ENCODE data around the gene GRK6. TPM values are rescaled to one million over a fixed set of nuclear protein-coding genes. Genes with fewer than 3 reads are reported as not detected.
A peak's percentile ranks its signal among the peaks of the same experiment; 100 is the strongest.
"Not testable (repeated sequence)": the region's sequence is repeated elsewhere in the genome, so short reads cannot be mapped to it uniquely, and the experiment has no call there.

Gene GRK6
- total RNA-seq, 1 donor from 2014 or later = 30.8 TPM

- no peak for DNase-seq (ENCODE audit: low spot score)
Observed at GRCh38 chr5:177397875-177398390, 28.5 kb upstream of the GRK6 start.

GRCh38 chr5:177399997-177400868, 26.2 kb upstream of the GRK6 start, which contains the start of gene PFN3:
TSS of gene PFN3 (minus strand) at chr5:177400661. CDS start at chr5:177400576, 85 bp downstream.
- no peak for DNase-seq (ENCODE audit: low spot score)

GRCh38 chr5:177402271-177403043, 24.0 kb upstream of the GRK6 start:
- peak; percentile 76 for DNase-seq (ENCODE audit: low spot score)

DNA sequence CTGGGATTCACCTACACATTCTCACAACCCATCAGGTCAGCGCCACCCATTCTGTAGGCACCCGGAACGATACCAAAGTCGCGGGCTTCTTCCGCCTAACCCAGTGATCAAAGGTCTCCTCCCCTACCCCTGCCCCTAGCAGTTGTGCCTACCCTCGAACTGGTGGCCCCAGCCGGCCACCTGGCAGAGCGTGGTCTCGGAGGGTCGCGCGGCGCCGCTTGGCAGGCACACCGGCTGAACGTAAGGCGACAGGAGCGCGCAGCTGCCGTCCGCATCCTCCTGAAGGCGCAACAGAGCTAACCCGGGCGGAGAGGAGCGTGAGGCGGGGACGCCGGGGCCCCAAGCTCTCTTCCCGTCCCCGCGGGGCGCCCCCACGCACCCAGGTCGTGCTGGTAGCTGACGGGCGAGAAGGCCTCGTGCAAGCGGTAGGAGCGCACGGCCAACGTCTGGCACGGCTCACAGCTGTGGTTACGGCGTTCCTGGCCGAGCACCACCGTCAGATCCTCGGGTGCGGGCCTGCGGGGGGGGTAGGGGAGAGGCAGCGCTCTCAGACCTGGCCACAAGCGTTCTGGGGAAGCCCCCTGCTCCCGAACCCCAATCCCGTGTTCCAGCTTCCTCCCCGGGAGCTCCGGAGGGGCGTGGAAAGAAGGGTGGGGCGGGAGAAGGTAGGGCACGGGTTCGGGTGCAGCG, 23.2 kb upstream of the GRK6 start:
- DNase-seq (ENCODE audit: low spot score) = no peak

DNA sequence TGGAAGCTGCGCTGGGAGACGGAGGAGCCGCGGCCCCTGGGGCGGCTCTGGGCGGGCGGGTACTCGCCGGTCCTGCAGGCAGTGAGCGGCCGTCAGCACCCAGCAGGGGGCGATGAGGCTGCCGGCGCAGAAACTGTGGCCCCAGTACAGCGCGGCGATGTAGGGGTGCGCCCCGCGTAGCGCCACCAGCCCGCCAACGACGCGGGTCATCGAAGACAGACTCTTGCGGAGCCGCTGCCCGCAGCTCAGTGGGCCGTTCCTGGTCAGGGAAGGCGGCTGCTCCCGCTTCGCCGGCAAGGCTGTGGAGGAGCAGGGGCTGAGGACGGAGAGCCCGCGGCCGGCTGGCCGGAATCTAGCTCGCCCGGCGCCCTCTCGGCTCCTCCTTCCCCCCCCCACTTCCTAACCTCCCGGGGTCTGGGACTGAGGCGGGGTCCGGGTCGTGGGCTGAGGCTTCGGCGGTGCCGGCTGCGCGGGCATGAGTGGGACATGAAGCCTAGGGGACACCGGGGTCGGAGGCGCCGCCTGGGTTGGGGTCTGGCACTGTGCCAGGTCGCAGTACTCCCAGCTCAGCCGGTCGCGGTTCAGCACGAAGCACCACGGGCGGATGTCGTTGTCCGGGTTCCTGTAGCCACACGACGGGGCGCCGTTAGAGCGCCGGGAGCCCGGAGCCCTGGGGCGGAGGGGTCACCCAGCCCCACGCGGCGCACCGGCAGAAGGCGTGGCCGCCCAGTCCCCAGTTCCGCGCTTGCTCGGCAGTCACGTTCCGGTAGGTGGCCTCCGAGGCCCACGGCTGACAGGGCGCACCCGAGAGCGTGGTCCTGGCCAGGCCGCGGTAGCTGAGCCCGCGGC, 22.5 kb upstream of the GRK6 start:
- peak; percentile 90 for DNase-seq (ENCODE audit: low spot score)

GRCh38 chr5:177404641-177405179, 21.8 kb upstream of the GRK6 start:
- no peak for DNase-seq (ENCODE audit: low spot score)

DNA sequence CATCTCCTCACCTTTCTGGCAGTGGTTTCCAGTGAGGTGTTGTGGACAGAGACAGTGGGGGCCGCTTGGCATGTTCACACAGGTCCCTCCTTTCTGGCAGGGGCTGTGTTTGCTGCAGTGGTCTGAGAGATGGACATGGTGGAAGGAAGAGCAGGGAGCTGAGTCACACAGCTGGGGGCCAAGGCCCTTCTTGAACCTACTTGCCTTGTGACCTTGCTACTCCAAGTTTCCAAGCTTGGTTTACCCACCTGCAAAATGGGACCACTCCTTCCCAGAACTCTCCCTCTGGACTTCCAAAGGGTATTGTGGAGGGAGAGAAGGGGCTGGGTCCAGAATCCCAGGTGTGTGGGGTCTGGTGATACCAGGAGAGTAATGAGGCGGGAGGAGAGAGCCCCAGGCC, 21.2 kb upstream of the GRK6 start:
- DNase-seq (ENCODE audit: low spot score) = no peak

- DNase-seq (ENCODE audit: low spot score) = no peak
Observed at GRCh38 chr5:177405805-177406204, 20.7 kb upstream of the GRK6 start.

- DNase-seq (ENCODE audit: low spot score) = no peak
Observed at GRCh38 chr5:177409043-177409801, 17.3 kb upstream of the GRK6 start, which contains the start of gene F12. TSS of gene F12 (minus strand) at chr5:177409564. CDS start at chr5:177409527, 37 bp downstream.

- no peak for DNase-seq (ENCODE audit: low spot score)
Observed at GRCh38 chr5:177410575-177410974, 15.9 kb upstream of the GRK6 start.

DNA sequence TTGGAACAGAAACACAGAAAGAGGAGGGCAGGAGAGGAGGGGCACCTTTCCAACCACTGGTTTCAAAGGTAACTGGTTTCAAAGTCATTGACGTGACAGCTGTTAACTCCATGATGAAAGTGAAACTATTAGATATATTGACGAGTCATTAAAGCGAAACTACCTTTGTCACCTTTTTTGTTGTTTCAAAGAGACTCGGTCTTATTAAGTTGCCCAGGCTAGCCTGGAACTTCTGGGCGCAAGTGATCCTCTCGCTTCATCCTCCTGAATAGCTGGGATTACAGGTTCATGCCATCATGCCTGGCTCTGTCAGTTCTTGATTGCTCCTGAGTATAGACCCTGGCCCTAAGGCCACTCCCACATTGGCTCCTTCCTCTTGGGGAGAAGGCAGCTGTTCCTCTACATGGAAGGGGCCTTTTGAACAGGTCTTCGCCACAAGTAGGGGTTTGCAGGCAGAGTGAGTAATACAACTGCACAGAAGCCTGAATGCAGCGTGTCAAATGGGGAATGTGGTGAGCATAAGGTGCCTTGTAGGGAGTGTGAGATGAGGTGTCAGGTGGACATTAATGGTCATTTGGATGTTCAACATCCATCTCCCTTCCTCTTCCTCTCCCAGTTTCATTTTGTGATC, 13.8 kb upstream of the GRK6 start:
- no peak for DNase-seq (ENCODE audit: low spot score)

GRCh38 chr5:177414481-177414880, 12.0 kb upstream of the GRK6 start:
- DNase-seq (ENCODE audit: low spot score) = no peak

GRCh38 chr5:177417081-177417480, 9.4 kb upstream of the GRK6 start:
- not testable (repeated sequence) for DNase-seq (ENCODE audit: low spot score)

GRCh38 chr5:177419046-177419445, 7.4 kb upstream of the GRK6 start:
- DNase-seq (ENCODE audit: low spot score) = no peak

GRCh38 chr5:177420472-177420871, 6.0 kb upstream of the GRK6 start:
- DNase-seq (ENCODE audit: low spot score) = not testable (repeated sequence)

GRCh38 chr5:177421062-177421798, 5.2 kb upstream of the GRK6 start:
- no peak for DNase-seq (ENCODE audit: low spot score)

DNA sequence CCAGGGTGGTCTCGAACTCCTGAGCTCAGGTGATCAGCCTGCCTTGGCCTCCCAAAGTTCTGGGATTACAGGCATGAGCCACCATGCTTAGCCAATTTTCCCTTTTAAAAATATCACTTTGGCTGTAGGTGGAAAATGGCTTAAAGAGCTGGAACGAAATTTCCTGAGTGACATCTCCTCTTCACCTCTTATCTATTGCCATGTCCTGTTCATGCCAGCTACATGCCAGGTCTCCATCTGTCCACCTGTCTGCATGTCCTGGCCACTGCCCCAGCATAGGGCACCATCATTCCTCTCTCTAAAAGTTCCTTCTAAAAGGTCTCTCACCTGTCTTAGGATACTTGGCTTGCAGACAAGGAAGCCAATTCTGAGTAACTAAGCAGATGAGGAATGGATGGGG, 2.8 kb upstream of the GRK6 start:
- no peak for DNase-seq (ENCODE audit: low spot score)

- DNase-seq (ENCODE audit: low spot score) = no peak
Observed at GRCh38 chr5:177425196-177425800, 1.2 kb upstream of the GRK6 start.
